IMR-90 (cell line): ENCODE results near the gene SLC16A9. TPM values are rescaled to one million over a fixed set of nuclear protein-coding genes. Genes with fewer than 3 reads are reported as not detected.

Experiments used
- ATAC-seq: fragments of 200-7000 bp; cut with Tn5 transposase; 2 replicates; pipeline ENCODE4 v1.9.1; 2020; ENCODE audit warnings: low read depth, mild to moderate bottlenecking, moderate library complexity
- BruUV-seq: library from RNA; stranded (reverse); fragments of 400-500 nt; replicated peaks from 2 replicates; lab custom pipeline; 2021; lab: Mats Ljungman, UMichigan
- CTCF ChIA-PET: fragments of 300-600 bp; formaldehyde crosslinking; extraction: SDS; loops from one replicate; lab custom pipeline; 2021; ENCODE audit warnings: antibody characterized with exemption; lab: Yijun Ruan, JAX
- POLR2A ChIA-PET: fragments of 300-600 bp; sonication (Branson Sonifier 250); formaldehyde crosslinking; loops from one replicate; lab custom pipeline; 2022; ENCODE audit warnings: antibody characterized with exemption; ENCODE audit not compliant: unreplicated experiment; lab: Charles Lee
- DNase-seq: peaks from one replicate; pipeline ENCODE4 v3.0.0; 2013
- H2AFZ ChIP-seq: replicated peaks from 2 replicates; pipeline ENCODE3; 2013; ENCODE audit warnings: low read length, mild to moderate bottlenecking; ENCODE audit not compliant: poor library complexity
- H2AK5ac ChIP-seq: 2 replicates; pipeline ENCODE4 v1.6.1; 2013; ENCODE audit warnings: low read depth, low read length, inconsistent platforms
- H2AK9ac ChIP-seq: replicated peaks from 2 replicates; pipeline ENCODE3; 2013; ENCODE audit warnings: mild to moderate bottlenecking, low read depth, low read length, moderate library complexity; ENCODE audit not compliant: poor library complexity
- H2BK120ac ChIP-seq: 2 replicates; pipeline ENCODE4 v1.6.1; 2013; ENCODE audit warnings: low read depth, low read length, inconsistent platforms
- H2BK15ac ChIP-seq: 3 replicates; pipeline ENCODE4 v1.6.1; 2013; ENCODE audit warnings: low read depth, low read length, inconsistent platforms
- H2BK20ac ChIP-seq: 2 replicates; pipeline ENCODE4 v1.6.1; 2013; ENCODE audit warnings: low read depth, mild to moderate bottlenecking, inconsistent platforms, low read length, moderate library complexity
- H2BK5ac ChIP-seq: 2 replicates; pipeline ENCODE4 v1.6.1; 2013; ENCODE audit warnings: mild to moderate bottlenecking, low read depth, low read length, inconsistent platforms; ENCODE audit not compliant: poor library complexity, severe bottlenecking
- H3K14ac ChIP-seq: replicated peaks from 2 replicates; pipeline ENCODE4 v1.6.1; 2013; ENCODE audit warnings: low read depth, low read length, inconsistent platforms
- H3K18ac ChIP-seq: 2 replicates; pipeline ENCODE4 v1.6.1; 2013; ENCODE audit warnings: low read depth, low read length, control low read depth
- H3K23ac ChIP-seq: 2 replicates; pipeline ENCODE4 v1.6.1; 2013; ENCODE audit warnings: low read depth, low read length, inconsistent platforms
- H3K27ac ChIP-seq: 2 replicates; pipeline ENCODE4 v1.5.1; 2013; ENCODE audit warnings: mild to moderate bottlenecking, control low read depth, low read length; ENCODE audit not compliant: insufficient read depth
- H3K27me3 ChIP-seq: 2 replicates; pipeline ENCODE4 v1.6.1; 2013; ENCODE audit warnings: low read length; ENCODE audit not compliant: control insufficient read depth, insufficient read depth
- H3K36me3 ChIP-seq: 2 replicates; pipeline ENCODE4 v1.6.1; 2013; ENCODE audit warnings: low read length, mixed read lengths; ENCODE audit not compliant: control insufficient read depth, insufficient read depth
- H3K4ac ChIP-seq: 2 replicates; pipeline ENCODE4 v1.6.1; 2013; ENCODE audit warnings: low read depth, low read length, inconsistent platforms
- H3K4me1 ChIP-seq: 2 replicates; pipeline ENCODE4 v1.6.1; 2013; ENCODE audit warnings: low read length, mixed read lengths; ENCODE audit not compliant: control insufficient read depth, insufficient read depth
- H3K4me2 ChIP-seq: 2 replicates; pipeline ENCODE4 v1.6.1; 2013; ENCODE audit warnings: low read depth, mild to moderate bottlenecking, control low read depth, low read length, moderate library complexity
- H3K4me3 ChIP-seq: 2 replicates; pipeline ENCODE4 v1.5.1; 2013; ENCODE audit warnings: low read depth, mild to moderate bottlenecking, control low read depth, low read length, moderate library complexity; ENCODE audit not compliant: insufficient read depth
- H3K56ac ChIP-seq: 2 replicates; pipeline ENCODE4 v1.6.1; 2013; ENCODE audit warnings: low read length, inconsistent platforms; ENCODE audit not compliant: insufficient read depth; ENCODE audit errors: extremely low read depth
- H3K79me1 ChIP-seq, 2 experiments: 2 replicates each; pipeline ENCODE4 v1.6.1; 2013; ENCODE audit warnings: low read length in 2 of 2, inconsistent platforms in 1 of 2, low read depth in 1 of 2
- H3K9ac ChIP-seq: 2 replicates; pipeline ENCODE4 v1.6.1; 2013; ENCODE audit warnings: low read depth, low read length, control low read depth
- H3K9me1 ChIP-seq: 2 replicates; pipeline ENCODE4 v1.6.1; 2013; ENCODE audit warnings: low read length, inconsistent platforms; ENCODE audit not compliant: insufficient read depth
- H3K9me3 ChIP-seq: 2 replicates; pipeline ENCODE4 v1.6.1; 2013; ENCODE audit warnings: low read length; ENCODE audit not compliant: control insufficient read depth, insufficient read depth
- H4K20me1 ChIP-seq: 2 replicates; pipeline ENCODE4 v1.6.1; 2013; ENCODE audit warnings: low read length, inconsistent platforms; ENCODE audit not compliant: insufficient read depth
- H4K5ac ChIP-seq: 2 replicates; pipeline ENCODE4 v1.6.1; 2013; ENCODE audit warnings: mild to moderate bottlenecking, low read depth, low read length, control low read depth
- H4K8ac ChIP-seq, 2 experiments: 2 replicates each; pipeline ENCODE4 v1.6.1; 2013; ENCODE audit warnings: low read depth in 2 of 2, low read length in 2 of 2, control low read depth in 1 of 2, inconsistent platforms in 1 of 2
- H4K91ac ChIP-seq: 2 replicates; pipeline ENCODE4 v1.6.1; 2013; ENCODE audit warnings: low read depth, low read length, inconsistent platforms; ENCODE audit not compliant: insufficient read depth
- RCOR1 ChIP-seq: IDR thresholded peaks from 2 replicates; pipeline ENCODE4 v1.6.1; 2012; ENCODE audit warnings: mild to moderate bottlenecking, low read length, improper control_type of control experiment; ENCODE audit not compliant: insufficient replicate concordance
- RFX5 ChIP-seq: IDR thresholded peaks from 2 replicates; pipeline ENCODE4 v1.8.0; 2012; ENCODE audit warnings: low read depth, mild to moderate bottlenecking, low read length, moderate library complexity
- WGBS, 2 experiments: methylation state at CpG; one replicate each; pipeline versions ENCODE4 v1.1.5 to v1.1.7; 2013; ENCODE audit warnings: missing lambda C conversion rate in 2 of 2; ENCODE audit not compliant: insufficient read length in 1 of 2; ENCODE audit errors: extremely low coverage in 2 of 2; 5-methylcytosine and 5-hydroxymethylcytosine counted together
- dilution Hi-C: fragments of 300-500 bp; cut with HindIII; formaldehyde crosslinking; loops from one replicate; pipeline ENCODE4 v1.14.3; 2018; ENCODE audit warnings: low sequenced_read_pairs; ENCODE audit not compliant: unreplicated experiment
- in situ Hi-C: fragments of 300-500 bp; cut with MboI; formaldehyde crosslinking; loops from 3 replicates; pipeline ENCODE4 v1.14.3; 2019; ENCODE audit warnings: low sequenced_read_pairs, inconsistent platforms, mixed read lengths
- intact Hi-C: fragments of 100-400 bp; cut with micrococcal nuclease; formaldehyde crosslinking; loops from 2 replicates; pipeline ENCODE4 v1.10.0; 2022
- polyA plus RNA-seq, 3 experiments: library from polyadenylated mRNA; depleted of rRNA; stranded (reverse); fragments of >200 nt; gene quantifications; 2 replicates each; pipeline ENCODE4 v1.2.3, GENCODE V29; 2012; ENCODE audit warnings: low replicate concordance in 1 of 3
- total RNA-seq: library from RNA; depleted of rRNA; stranded (reverse); fragments of >200 nt; gene quantifications from 2 replicates; pipeline ENCODE4 v1.2.3, GENCODE V29; 2012

Gene SLC16A9
- total and polyA plus RNA-seq, 2 of the 4 experiments (the other 2 are of a cell fraction), result 0.18 to 0.26 TPM

DNA sequence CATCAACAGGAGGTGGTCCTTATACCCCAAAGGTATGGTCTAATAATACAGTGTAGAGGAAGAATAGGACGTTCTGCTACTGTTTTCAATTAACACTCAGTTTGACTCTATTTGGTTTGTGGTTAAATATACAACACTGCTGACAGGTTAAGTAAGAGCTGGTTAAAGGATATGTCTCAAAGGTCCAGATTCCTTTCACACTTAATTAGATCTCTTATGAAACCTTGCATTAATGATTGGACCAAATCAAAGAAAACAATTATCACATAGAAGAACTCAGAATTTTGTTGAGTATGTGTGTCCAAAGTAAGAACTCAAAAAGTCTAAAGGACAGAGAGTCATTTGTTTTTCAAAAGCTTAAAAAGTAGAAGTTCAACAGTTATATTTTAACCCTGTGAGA, 25.6 kb upstream of the SLC16A9 start:
- ChIA-PET POLR2A (no interaction called here), CTCF (no interaction called here)
- H2AFZ ChIP-seq, result no peak overlapping the region
- TF ChIP-seq RFX5 (no peak), RCOR1 (no peak)
- no peaks in the 10 kb centered on the region for H3K9me1 ChIP-seq
- in situ Hi-C loops, result no loop called here
- H2AK5ac ChIP-seq, result no peak overlapping the region
- DNase-seq, result no peak
- no peak overlapping the region for H3K9ac ChIP-seq
- H3K4me3 ChIP-seq, result no peak overlapping the region
- no peaks in the 10 kb centered on the region for H3K36me3 ChIP-seq
- no peak overlapping the region for H3K4ac ChIP-seq
- no peaks in the 10 kb centered on the region for H3K4me1 ChIP-seq
- intact Hi-C loops, result no loop called here
- BruUV-seq, result no TSS peak
- H3K9me3 ChIP-seq, result no peaks in the 10 kb centered on the region
- H3K23ac ChIP-seq, result no peak overlapping the region
- no peak overlapping the region for H2AK9ac ChIP-seq
- H2BK5ac ChIP-seq, result no peak overlapping the region
- WGBS, 2 experiments, result no CpG with 5 or more reads among the region's 1 CpG
- no peak overlapping the region for H3K4me2 ChIP-seq
- H3K27me3 ChIP-seq, result no peaks in the 10 kb centered on the region; the same call in 1 of the 2 replicates
- no peak overlapping the region for H3K14ac ChIP-seq
- no peaks in the 10 kb centered on the region for H3K79me1 ChIP-seq
- no peak overlapping the region for H2BK15ac ChIP-seq
- no peak overlapping the region for H2BK20ac ChIP-seq
- dilution Hi-C loops, result no loop called here
- no peaks in the 10 kb centered on the region for H4K20me1 ChIP-seq
- no peak overlapping the region for H3K27ac ChIP-seq
- no peak overlapping the region for H4K91ac ChIP-seq
- H4K8ac ChIP-seq, result no peak overlapping the region
- H2BK120ac ChIP-seq, result no peak overlapping the region
- H4K5ac ChIP-seq, result no peak overlapping the region
- H3K18ac ChIP-seq, result no peak overlapping the region
- H3K56ac ChIP-seq, result no peak overlapping the region
- ATAC-seq, result no peak
